Loucy (cell line): Measurements from ENCODE around the gene SLCO4A1.

ENCODE experiments used
- H2AFZ ChIP-seq: fragments of 200-600 bp; sonication (generic); 2 replicates; pipeline ENCODE4 v1.6.0; 2016; ENCODE audit warnings: antibody characterized with exemption, mild to moderate bottlenecking, low read length, moderate library complexity
- H3F3A ChIP-seq: fragments of 200-600 bp; 2 replicates; pipeline ENCODE4 v1.6.0; 2016; ENCODE audit warnings: antibody characterized with exemption, low read depth, mild to moderate bottlenecking
- H3K27me3 ChIP-seq: fragments of 200-600 bp; sonication (generic); 2 replicates; pipeline ENCODE4 v1.6.1; 2014; ENCODE audit warnings: low read length, mild to moderate bottlenecking; ENCODE audit not compliant: insufficient read depth, poor library complexity, severe bottlenecking
- H3K36me3 ChIP-seq: fragments of 200-600 bp; sonication (generic); 2 replicates; pipeline ENCODE4 v1.6.1; 2016; ENCODE audit warnings: low read length; ENCODE audit not compliant: insufficient read depth
- H3K4me1 ChIP-seq: fragments of 200-600 bp; sonication (generic); 2 replicates; pipeline ENCODE4 v1.5.1; 2014; ENCODE audit warnings: low read length, mild to moderate bottlenecking; ENCODE audit not compliant: insufficient read depth, poor library complexity, severe bottlenecking
- H3K4me2 ChIP-seq: fragments of 200-600 bp; sonication (generic); 2 replicates; pipeline ENCODE4 v1.6.0; 2014; ENCODE audit warnings: antibody characterized with exemption, low read length, low read depth, mild to moderate bottlenecking; ENCODE audit not compliant: poor library complexity, severe bottlenecking
- H3K4me3 ChIP-seq: fragments of 200-600 bp; sonication (generic); 2 replicates; pipeline ENCODE4 v1.5.1; 2014; ENCODE audit warnings: low read length, mild to moderate bottlenecking, mixed read lengths; ENCODE audit not compliant: poor library complexity, severe bottlenecking
- H3K79me2 ChIP-seq: fragments of 200-600 bp; sonication (generic); 2 replicates; pipeline ENCODE4 v1.6.1; 2014; ENCODE audit warnings: low read length; ENCODE audit not compliant: insufficient read depth
- H3K9ac ChIP-seq: fragments of 200-600 bp; sonication (generic); 2 replicates; pipeline ENCODE4 v1.6.0; 2014; ENCODE audit warnings: mild to moderate bottlenecking, low read depth, low read length, moderate library complexity; ENCODE audit not compliant: poor library complexity, severe bottlenecking
- H3K9me2 ChIP-seq: fragments of 200-600 bp; sonication (generic); replicated peaks from 2 replicates; pipeline ENCODE4 v1.6.1; 2016; ENCODE audit warnings: low read depth, low read length, mixed read lengths
- H3K9me3 ChIP-seq: fragments of 200-600 bp; sonication (generic); 2 replicates; pipeline ENCODE4 v1.6.1; 2014; ENCODE audit warnings: mild to moderate bottlenecking, antibody characterized with exemption, low read length, low read depth; ENCODE audit not compliant: insufficient read depth
- H4K20me1 ChIP-seq: fragments of 200-600 bp; sonication (generic); 2 replicates; pipeline ENCODE4 v1.6.0; 2014; ENCODE audit warnings: antibody characterized with exemption, low read length, mild to moderate bottlenecking; ENCODE audit not compliant: insufficient read depth, poor library complexity, severe bottlenecking
- EZH2phosphoT487 ChIP-seq: fragments of 200-600 bp; IDR thresholded peaks from 2 replicates; pipeline ENCODE4 v1.6.1; 2018; ENCODE audit warnings: antibody characterized with exemption, mild to moderate bottlenecking, moderate library complexity, borderline replicate concordance
- TF ChIP-seq, protein P1 (sequence below): fragments of 200-600 bp; sonication (generic); conservative IDR thresholded peaks from 2 replicates; pipeline ENCODE4 v1.5.1; 2014; ENCODE audit warnings: mild to moderate bottlenecking, antibody characterized with exemption, low read length

The SLCO4A1 gene

DNA sequence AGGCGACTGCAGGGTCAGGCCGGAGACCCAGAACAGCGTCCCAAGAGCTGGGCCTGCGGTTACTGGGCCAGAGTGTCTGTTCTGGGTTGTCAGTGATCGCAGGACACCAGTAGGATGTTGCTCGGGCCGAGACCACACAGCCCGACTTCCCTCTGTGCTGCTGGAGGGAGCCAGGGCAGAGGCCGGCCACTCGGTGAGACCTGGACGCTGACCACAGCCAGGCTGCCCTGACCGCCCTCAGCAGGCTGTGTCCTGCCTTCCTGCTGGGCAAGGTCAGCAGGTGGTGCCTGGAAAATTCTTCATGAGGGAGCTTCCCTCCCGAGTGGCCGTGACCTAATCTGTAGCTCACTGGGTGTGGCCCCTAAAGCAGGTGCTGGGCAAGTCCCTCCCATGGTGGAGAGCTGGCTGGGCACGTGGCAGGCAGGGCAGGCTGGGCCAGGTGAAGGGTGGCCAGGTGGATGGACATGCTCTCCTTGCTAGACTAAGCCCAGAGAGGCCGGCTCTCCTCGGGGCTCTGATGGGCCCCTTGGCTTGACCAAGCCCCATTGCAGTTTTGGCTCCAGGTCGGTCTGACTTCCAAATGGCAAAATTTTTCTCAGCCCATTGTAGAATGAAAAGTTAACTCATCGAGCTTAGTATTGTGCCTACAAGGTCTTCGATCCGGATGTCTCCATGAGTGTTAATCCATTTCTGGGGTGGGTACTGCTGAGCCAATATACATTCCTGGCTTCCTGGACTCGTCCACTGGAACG lies 1.9 kb downstream of the SLCO4A1 start:
- Histone ChIP-seq H3K9me3 (no peaks in the 10 kb centered on the region), H4K20me1 (peaks cover 53% of the 10 kb centered on the region), H3K27me3 (no peaks in the 10 kb centered on the region), H3K4me1 (peaks cover 53% of the 10 kb centered on the region), H3K9me2 (no peaks in the 10 kb centered on the region), H2AFZ (no peak overlapping the region), H3K4me2 (peak overlapping the region; percentile 97), H3F3A (no peaks in the 10 kb centered on the region), H3K4me3 (peak overlapping the region; percentile 91), H3K9ac (peak overlapping the region; percentile 83), H3K36me3 (no peaks in the 10 kb centered on the region; the same call in 1 of the 2 replicates), H3K79me2 (peaks cover 72% of the 10 kb centered on the region)
- TF ChIP-seq, protein P1, sequence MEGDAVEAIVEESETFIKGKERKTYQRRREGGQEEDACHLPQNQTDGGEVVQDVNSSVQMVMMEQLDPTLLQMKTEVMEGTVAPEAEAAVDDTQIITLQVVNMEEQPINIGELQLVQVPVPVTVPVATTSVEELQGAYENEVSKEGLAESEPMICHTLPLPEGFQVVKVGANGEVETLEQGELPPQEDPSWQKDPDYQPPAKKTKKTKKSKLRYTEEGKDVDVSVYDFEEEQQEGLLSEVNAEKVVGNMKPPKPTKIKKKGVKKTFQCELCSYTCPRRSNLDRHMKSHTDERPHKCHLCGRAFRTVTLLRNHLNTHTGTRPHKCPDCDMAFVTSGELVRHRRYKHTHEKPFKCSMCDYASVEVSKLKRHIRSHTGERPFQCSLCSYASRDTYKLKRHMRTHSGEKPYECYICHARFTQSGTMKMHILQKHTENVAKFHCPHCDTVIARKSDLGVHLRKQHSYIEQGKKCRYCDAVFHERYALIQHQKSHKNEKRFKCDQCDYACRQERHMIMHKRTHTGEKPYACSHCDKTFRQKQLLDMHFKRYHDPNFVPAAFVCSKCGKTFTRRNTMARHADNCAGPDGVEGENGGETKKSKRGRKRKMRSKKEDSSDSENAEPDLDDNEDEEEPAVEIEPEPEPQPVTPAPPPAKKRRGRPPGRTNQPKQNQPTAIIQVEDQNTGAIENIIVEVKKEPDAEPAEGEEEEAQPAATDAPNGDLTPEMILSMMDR: no peak
- TF ChIP-seq EZH2phosphoT487: no peak

DNA sequence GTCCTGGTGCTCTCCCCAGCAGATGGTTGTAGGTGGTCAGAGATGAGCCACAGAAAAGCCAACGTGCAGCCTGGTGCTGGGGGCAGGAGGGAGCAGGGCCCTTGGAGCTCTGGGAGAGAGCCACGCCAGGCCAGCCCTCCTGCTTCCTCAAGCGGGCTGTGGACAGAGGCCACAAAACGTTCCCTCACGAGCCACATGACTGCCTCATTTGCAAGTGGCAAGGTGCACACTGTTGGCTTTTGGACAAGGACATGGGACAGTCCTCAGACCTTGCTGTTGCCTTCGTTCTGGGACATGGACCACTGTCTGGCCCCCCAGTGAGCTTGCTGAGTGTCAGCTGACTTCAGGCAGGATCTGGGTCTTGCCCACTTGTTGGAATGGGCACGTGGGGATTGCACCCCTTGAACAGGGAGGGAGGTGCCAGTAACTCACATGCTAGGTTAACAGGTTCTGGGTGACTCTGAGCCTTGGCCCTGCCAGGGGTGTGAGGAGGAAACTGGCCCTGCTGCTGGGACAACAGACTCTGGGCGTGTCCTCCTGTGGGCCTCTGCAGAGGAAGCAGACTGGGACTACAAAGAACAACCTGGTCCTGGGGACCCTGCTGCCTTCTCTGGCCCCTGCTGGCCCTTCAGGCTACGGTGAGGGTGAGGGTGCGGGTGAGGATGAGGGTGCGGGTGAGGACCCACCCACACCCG lies 2.6 kb downstream of the SLCO4A1 start:
- Histone ChIP-seq H3F3A (no peaks in the 10 kb centered on the region), H3K9me3 (no peaks in the 10 kb centered on the region), H3K4me1 (peaks cover 53% of the 10 kb centered on the region), H3K4me2 (peak overlapping the region; percentile 97), H3K9ac (peak overlapping the region; percentile 50), H2AFZ (no peak overlapping the region), H3K4me3 (peak overlapping the region; percentile 91), H3K9me2 (no peaks in the 10 kb centered on the region), H4K20me1 (peaks cover 54% of the 10 kb centered on the region), H3K79me2 (peaks cover 79% of the 10 kb centered on the region), H3K36me3 (no peaks in the 10 kb centered on the region; the same call in 1 of the 2 replicates), H3K27me3 (no peaks in the 10 kb centered on the region)
- TF ChIP-seq EZH2phosphoT487: no peak
- TF ChIP-seq, protein P1: no peak

DNA sequence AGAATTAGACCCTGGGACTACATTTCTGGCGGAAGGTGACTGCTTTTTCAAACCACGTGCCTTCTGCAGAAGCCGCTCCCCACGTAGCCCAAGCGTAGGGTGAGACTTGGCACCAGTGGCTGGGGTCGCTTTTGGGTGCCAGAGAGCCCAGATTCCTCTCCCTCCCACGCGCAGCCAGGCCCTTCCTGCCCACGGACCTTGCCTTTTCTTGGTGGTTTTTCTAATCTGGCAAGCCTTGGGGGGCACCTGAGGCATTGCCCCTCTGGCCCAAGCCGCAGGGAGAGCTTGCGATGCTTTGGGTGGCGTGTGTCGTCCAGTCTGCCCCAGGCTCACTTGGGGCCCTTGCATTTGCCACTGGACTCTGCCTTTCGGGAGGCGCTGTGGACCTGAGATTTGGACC lies 3.3 kb downstream of the SLCO4A1 start:
- Histone ChIP-seq H2AFZ (no peak overlapping the region), H3K36me3 (peaks cover 3% of the 10 kb centered on the region; the same call in 1 of the 2 replicates), H3K4me3 (peak overlapping the region; percentile 91), H3F3A (no peaks in the 10 kb centered on the region), H4K20me1 (peaks cover 54% of the 10 kb centered on the region), H3K9me2 (no peaks in the 10 kb centered on the region), H3K79me2 (peaks cover 85% of the 10 kb centered on the region), H3K9me3 (no peaks in the 10 kb centered on the region), H3K4me1 (peaks cover 53% of the 10 kb centered on the region), H3K9ac (peak overlapping the region; percentile 50), H3K4me2 (peak overlapping the region; percentile 97), H3K27me3 (no peaks in the 10 kb centered on the region)
- no peak for TF ChIP-seq EZH2phosphoT487
- TF ChIP-seq, protein P1: no peak
